Stimulated activated naive B cell treated with anti-CD40 and anti-IgM and Interleukin-4, amounts not matched to agents 10 μg/mL and 1 μg/mL and 100 μg/mL, for 72 hours (primary cell): ENCODE data around the gene PCDH19.

Source experiments
- ATAC-seq, 2 donors: fragments of 150-1000 bp; cut with Tn5 transposase; replicated peaks; 2 replicates each; pipeline ENCODE4 v1.10.0; 2021; ENCODE audit warnings: moderate library complexity in 1 of 2
- DNase-seq: peaks from one replicate; pipeline ENCODE4 v3.0.0; 2021
- H3K27ac Mint-ChIP-seq: one replicate; pipeline ENCODE4 v1.8.0; 2022; ENCODE audit warnings: mild to moderate bottlenecking, mixed read lengths
- H3K27me3 Mint-ChIP-seq, 2 donors: one replicate each; pipeline ENCODE4 v1.8.0; 2022; ENCODE audit warnings: mixed read lengths in 2 of 2
- H3K36me3 Mint-ChIP-seq, 2 donors: one replicate each; pipeline ENCODE4 v1.8.0; 2022; ENCODE audit warnings: mixed read lengths in 2 of 2, mild to moderate bottlenecking in 1 of 2
- H3K4me1 Mint-ChIP-seq, 2 donors: one replicate each; pipeline ENCODE4 v1.8.0; 2022; ENCODE audit warnings: mixed read lengths in 2 of 2, mild to moderate bottlenecking in 1 of 2
- H3K4me3 Mint-ChIP-seq, 2 donors: one replicate each; pipeline ENCODE4 v1.8.0; 2022; ENCODE audit warnings: mild to moderate bottlenecking in 2 of 2, mixed read lengths in 2 of 2, moderate library complexity in 1 of 2
- H3K9me3 Mint-ChIP-seq, 2 donors: one replicate each; pipeline ENCODE4 v1.8.0; 2022; ENCODE audit warnings: mixed read lengths in 2 of 2, mild to moderate bottlenecking in 1 of 2

PCDH19 gene

DNA sequence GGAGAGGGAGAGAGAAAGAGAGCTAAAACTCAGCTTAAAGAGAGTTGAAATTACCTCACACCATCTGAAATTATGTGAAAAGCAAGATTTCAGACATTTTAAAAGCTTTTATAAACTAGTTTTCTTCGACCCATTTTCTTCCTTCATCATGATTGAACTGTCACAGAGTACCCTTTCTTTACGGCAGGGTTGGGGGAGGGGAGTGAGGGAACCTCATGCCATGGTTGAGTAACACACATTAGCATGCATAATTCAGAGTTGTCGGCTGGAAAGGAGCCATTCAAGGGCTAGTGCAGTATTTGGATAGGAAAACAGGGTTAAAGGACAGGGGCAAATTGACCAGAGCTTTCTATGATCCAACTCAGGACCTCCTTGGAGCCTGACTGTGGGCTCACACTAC lies 46.2 kb downstream of the PCDH19 start:
- Mint-ChIP-seq H3K9me3 (no peaks in the 10 kb centered on the region), H3K4me3 (no peak overlapping the region), H3K27me3 (no peaks in the 10 kb centered on the region), H3K4me1 (no peaks in the 10 kb centered on the region), H3K27ac (no peak overlapping the region), H3K36me3 (no peaks in the 10 kb centered on the region)
- ATAC-seq (no peak), DNase-seq (no peak)

DNA sequence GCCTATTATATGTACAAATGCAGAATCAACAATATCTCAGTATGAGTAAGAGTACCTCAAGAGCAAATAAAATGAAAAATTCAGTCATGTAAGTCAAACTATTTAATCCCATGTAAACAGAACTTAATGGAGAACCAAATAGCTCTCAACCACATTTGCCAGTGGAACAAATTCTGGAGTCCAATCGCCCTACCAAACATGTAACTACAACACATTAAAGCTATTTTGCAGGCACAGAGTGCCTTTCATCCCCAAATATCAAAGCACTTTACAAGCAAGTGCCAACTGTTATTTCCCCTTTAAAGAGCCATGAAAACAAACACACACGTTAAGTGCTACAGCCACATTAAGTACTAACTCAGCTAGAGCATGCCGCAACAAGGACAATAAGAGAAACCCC lies 51.3 kb downstream of the PCDH19 start:
- Mint-ChIP-seq H3K9me3 (no peaks in the 10 kb centered on the region), H3K27ac (no peak overlapping the region), H3K27me3 (peaks cover 0 to 10% of the 10 kb centered on the region in 2 donors), H3K36me3 (no peaks in the 10 kb centered on the region), H3K4me3 (no peak overlapping the region), H3K4me1 (no peaks in the 10 kb centered on the region)
- ATAC-seq = no peak
- no peak for DNase-seq

DNA sequence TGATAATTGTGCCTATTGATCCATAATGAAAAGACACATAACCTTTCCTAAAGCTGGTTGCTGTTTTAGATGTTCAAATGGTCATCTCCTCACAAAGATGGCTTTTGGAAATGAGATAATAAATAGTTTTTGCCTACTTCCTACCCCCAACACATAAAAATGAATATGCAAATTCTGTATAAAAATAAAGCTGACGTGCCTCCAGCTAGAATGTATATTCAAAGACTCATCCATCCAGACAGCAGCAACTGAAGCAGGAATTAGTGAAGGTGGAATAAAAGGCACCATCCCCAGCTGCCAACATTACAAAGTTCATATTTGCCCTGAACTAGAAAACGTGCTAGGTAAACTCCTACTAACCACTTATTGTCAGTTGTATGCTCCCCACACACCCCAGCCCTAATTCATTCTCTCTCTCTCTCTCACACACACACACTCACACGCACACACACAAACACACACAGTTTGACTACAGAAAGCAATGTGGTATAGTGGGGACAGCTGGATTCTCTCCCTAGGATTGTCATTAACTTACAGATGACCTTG lies 53.6 kb downstream of the PCDH19 start:
- H3K36me3 Mint-ChIP-seq = no peaks in the 10 kb centered on the region
- H3K27me3 Mint-ChIP-seq = peaks cover 0 to 10% of the 10 kb centered on the region in 2 donors

DNA sequence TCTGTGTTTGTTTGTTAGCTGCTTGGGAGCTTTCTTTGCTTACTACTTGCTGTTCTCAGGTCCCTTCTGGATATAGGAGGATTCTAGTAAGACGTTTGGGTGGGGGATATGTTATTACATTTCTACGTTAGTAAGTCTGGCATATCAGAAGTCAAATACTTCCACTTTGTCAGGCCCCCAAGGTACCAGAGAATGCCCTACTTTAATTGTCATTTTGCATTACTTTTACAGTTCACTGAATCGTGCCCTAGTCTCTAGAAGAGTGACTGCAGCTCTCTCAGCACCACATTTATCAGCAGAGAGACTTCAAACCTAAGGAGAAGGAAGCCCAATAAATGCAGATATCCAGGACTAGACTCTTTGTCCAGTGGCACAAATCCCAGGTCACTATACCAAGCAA lies 54.4 kb downstream of the PCDH19 start:
- Mint-ChIP-seq H3K4me1 (no peaks in the 10 kb centered on the region), H3K4me3 (no peak overlapping the region), H3K27ac (no peak overlapping the region), H3K27me3 (peaks cover 0 to 10% of the 10 kb centered on the region in 2 donors), H3K36me3 (no peaks in the 10 kb centered on the region), H3K9me3 (no peaks in the 10 kb centered on the region)
- no peak for DNase-seq
- ATAC-seq = no peak

More for the DNA sequence above, 53.6 kb downstream of the PCDH19 start:
- no peak overlapping the region for H3K4me3 Mint-ChIP-seq
- ATAC-seq = no peak
- H3K9me3 Mint-ChIP-seq = no peaks in the 10 kb centered on the region
- H3K4me1 Mint-ChIP-seq = no peaks in the 10 kb centered on the region
- DNase-seq = no peak
- peak overlapping the region; percentile 33 for H3K27ac Mint-ChIP-seq

DNA sequence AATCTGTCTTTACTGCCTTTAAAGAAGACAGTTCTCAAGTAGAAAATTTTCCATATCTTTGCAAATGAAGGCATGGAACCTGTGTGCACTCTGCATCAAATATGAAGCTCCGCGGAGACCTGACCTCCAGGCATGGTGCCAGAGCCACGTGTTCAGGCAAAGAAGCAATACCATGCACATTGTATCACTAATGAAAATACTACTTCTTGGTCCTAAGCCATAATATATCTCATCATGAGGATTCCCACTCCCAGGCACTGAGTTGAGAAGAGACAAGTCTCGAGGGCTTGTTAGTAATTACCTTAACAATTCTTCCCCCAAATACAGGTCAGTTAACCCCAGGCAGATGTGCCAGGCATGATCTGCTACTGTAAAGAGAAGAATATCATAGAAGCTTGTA lies 56.7 kb downstream of the PCDH19 start:
- no peak for DNase-seq
- no peak overlapping the region for H3K4me3 Mint-ChIP-seq

DNA sequence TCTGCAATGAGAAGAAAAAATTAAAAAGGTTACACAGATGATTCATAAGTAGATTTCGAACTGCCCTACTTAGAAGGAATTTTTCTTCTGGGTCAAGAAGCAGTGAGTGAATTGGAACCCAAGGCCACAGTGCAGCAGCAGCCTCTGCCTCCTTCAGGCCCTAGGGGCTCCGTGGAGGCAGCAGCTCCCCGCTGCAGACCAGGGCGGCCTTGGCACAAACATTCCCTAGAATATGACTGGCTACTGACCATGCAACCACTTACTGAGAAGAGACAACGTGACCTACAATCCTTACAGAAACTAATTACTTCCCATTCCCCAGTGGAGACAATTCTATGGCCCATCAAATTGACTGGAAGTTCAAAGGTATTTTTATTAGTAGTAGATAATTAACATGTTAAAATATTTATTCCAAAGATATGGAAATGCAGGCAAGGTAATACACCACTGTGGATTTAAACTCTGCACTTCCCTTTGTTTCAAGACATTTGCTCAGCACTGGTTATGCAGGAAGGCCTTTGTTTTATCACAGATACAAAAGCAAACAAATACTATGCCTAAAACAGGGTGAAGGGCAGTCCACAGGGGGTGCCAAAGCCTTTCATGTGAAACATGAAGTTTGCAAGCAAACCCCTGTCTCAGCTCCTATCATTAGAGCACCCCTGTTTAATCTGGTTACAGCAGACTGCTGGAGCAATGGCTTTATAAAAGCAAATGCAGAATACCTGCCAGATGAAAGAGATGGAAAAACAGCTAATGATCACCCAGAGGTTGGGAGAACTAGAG lies 59.2 kb downstream of the PCDH19 start:
- no peak for ATAC-seq
- no peak overlapping the region for H3K4me3 Mint-ChIP-seq
- no peaks in the 10 kb centered on the region for H3K36me3 Mint-ChIP-seq
- no peak for DNase-seq
- no peaks in the 10 kb centered on the region for H3K9me3 Mint-ChIP-seq
- H3K4me1 Mint-ChIP-seq = no peaks in the 10 kb centered on the region
- H3K27ac Mint-ChIP-seq = no peak overlapping the region
- peaks cover 0 to 5% of the 10 kb centered on the region in 2 donors for H3K27me3 Mint-ChIP-seq

More for the DNA sequence above, 56.7 kb downstream of the PCDH19 start:
- peaks cover 0 to 10% of the 10 kb centered on the region in 2 donors for H3K27me3 Mint-ChIP-seq
- no peaks in the 10 kb centered on the region for H3K36me3 Mint-ChIP-seq
- H3K9me3 Mint-ChIP-seq = no peaks in the 10 kb centered on the region
- no peak for ATAC-seq
- no peak overlapping the region for H3K27ac Mint-ChIP-seq
- H3K4me1 Mint-ChIP-seq = no peaks in the 10 kb centered on the region

DNA sequence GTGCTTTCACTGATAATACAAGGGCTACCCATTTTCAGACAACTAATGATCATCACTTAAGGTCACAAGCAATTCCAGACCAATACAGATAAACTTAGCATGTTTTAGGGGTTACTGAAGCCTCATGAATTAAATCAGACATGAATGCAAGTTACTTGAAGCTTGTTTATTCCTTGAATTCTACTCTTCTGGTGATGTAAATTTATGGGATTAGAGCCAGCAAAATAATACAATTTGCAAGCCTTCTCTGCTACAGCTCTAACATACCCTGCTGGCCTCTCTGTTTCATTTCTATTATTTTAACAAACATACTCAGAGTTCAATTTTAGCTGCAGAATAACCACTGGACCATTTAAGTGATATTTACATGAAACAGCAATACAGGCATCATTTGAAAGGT lies 60.7 kb downstream of the PCDH19 start:
- no peak for ATAC-seq
- Mint-ChIP-seq H3K27me3 (peaks cover 0 to 5% of the 10 kb centered on the region in 2 donors), H3K4me3 (no peak overlapping the region), H3K4me1 (no peaks in the 10 kb centered on the region), H3K27ac (no peak overlapping the region), H3K36me3 (no peaks in the 10 kb centered on the region), H3K9me3 (no peaks in the 10 kb centered on the region)
- no peak for DNase-seq

DNA sequence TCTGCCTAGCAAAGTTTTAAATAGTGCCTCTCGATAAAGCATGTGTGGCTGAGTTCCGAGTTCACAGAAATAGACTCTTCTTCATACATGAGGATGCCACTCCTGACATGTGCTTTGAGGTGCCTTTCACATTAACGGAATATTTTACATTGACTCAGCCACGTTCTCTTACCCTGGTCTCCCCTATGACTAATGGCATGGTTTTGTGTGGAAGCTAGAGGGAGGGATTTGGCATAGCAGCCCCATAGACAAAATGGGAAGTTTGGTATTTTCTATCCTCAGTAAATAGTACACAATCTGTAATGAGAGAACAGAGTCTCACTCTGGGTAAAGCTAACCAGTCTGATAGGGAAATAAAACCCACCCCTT lies 68.9 kb downstream of the PCDH19 start:
- H3K4me3 Mint-ChIP-seq = no peak overlapping the region
- H3K27me3 Mint-ChIP-seq = peaks cover 0 to 4% of the 10 kb centered on the region in 2 donors
- ATAC-seq = no peak

DNA sequence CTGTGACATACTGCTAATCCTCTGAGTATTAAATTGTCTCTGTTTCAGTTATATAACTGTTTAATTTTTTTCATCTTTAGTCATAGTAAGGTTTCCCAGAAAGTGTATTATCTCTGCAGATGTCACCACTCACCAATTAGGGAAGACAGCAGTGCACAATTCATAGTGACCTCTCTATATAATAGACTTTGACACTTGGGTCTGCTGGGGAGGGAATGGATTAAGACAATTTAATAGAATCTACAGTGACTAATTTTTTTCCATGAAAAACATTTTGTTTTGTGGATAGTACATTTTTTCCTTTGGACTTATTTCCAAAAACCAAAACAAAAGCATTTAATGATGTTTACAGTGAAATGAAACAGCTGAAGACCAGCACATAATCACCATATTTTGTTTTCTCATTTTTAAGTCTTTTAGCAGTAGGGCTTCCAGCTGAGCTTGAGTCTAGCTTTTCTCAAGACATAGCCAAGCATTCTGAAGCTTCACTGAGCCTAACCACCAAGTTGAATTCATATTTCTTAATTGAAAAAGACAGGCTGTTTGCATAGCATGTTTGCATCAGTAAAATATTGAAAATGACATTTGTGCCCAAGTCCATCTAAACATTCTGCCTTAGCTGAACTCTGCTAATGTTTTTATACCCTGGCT lies 69.5 kb downstream of the PCDH19 start:
- peaks cover 0 to 4% of the 10 kb centered on the region in 2 donors for H3K27me3 Mint-ChIP-seq
- H3K4me1 Mint-ChIP-seq = no peaks in the 10 kb centered on the region
- H3K9me3 Mint-ChIP-seq = no peaks in the 10 kb centered on the region
- DNase-seq (no peak), ATAC-seq (no peak)
- no peak overlapping the region for H3K27ac Mint-ChIP-seq
- no peaks in the 10 kb centered on the region for H3K36me3 Mint-ChIP-seq
- no peak overlapping the region for H3K4me3 Mint-ChIP-seq

More for the DNA sequence above, 68.9 kb downstream of the PCDH19 start:
- Mint-ChIP-seq H3K4me1 (no peaks in the 10 kb centered on the region), H3K27ac (no peak overlapping the region), H3K9me3 (no peaks in the 10 kb centered on the region), H3K36me3 (no peaks in the 10 kb centered on the region)
- DNase-seq = no peak

DNA sequence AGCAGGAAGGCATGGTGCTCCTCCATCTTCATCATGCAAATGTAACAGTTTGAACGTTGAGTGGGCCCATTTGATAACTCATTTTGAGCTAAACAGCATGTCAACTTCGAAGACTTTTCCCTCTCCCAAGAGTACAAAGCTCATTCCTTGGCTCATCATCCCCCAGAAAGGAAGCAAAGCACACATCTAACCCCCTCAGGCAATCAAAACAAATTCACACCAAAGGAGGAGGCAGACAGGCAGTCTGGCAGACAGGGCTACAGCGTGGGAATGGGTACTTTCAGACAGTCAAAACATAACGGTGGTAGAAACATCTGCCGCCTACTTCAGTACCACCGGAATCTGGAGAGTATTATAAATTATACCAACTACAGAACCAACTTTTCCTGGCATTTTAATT lies 81.7 kb downstream of the PCDH19 start:
- DNase-seq (no peak), ATAC-seq (no peak)
- Mint-ChIP-seq H3K4me3 (no peak overlapping the region), H3K27ac (no peak overlapping the region), H3K4me1 (no peaks in the 10 kb centered on the region), H3K9me3 (peaks cover 0 to 1% of the 10 kb centered on the region in 2 donors), H3K27me3 (peaks cover 0 to 9% of the 10 kb centered on the region in 2 donors), H3K36me3 (no peaks in the 10 kb centered on the region)

DNA sequence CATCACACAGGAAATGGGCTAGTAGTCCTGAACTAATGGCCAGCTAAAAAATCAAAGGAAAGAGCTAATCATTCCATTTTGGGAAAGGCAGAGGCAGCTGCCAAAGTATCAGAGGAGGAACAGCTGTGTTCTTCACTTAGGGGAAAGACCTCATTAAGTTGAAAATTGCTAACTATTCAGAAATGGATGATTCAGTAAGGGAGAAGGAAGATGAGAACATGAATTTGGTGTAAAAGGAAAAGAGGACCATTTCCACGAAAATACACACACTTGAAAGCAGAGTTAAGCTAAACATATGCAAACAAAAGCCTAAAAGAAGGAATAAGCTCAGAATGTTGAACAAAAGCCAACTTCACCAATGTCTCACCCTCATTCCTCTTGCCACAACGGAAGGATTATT lies 90.4 kb downstream of the PCDH19 start:
- DNase-seq = no peak
- no peaks in the 10 kb centered on the region for H3K27me3 Mint-ChIP-seq

DNA sequence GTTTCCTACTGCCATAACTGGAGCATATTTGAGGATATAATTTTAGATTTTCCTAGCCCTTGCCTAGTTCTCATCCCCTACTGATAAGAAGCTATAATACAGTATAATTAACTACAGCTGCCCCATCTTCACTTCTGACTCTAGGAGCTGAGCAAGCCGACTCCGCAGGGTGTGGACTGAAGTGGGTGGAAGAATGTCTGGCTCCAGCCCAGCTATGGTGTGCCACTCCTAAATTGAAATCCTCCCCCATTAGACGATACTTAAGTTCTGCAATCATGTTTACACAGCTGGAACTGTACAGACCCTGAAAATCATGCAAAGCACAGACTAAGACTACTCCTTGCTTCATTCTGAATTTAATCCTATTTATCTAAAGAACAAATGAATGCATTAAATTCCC lies 93.1 kb downstream of the PCDH19 start:
- Mint-ChIP-seq H3K9me3 (peaks cover 0 to 2% of the 10 kb centered on the region in 2 donors), H3K4me3 (no peak overlapping the region)

More for the DNA sequence above, 90.4 kb downstream of the PCDH19 start:
- Mint-ChIP-seq H3K4me1 (no peaks in the 10 kb centered on the region), H3K36me3 (no peaks in the 10 kb centered on the region), H3K9me3 (peaks cover 0 to 3% of the 10 kb centered on the region in 2 donors), H3K27ac (no peak overlapping the region), H3K4me3 (no peak overlapping the region)
- ATAC-seq = no peak

DNA sequence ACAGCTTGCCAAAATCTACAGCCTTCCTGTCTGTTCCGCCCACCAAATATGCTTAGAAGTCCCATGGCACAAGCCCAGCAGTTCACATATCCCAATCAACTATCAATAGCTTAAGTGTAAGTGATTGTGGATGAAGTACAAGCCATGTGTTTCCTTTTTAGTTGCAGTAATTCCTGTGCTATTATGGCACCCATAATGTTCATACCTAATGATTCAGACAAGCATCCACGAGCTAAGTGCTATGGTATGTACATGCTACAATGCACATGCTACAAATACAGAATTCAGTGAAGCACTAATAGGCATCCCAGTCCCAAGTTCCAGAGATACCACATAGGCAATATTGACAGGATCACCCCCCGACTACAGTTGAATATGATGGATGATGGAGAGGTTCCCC lies 94.5 kb downstream of the PCDH19 start:
- H3K27me3 Mint-ChIP-seq = no peaks in the 10 kb centered on the region
- no peaks in the 10 kb centered on the region for H3K36me3 Mint-ChIP-seq
- no peaks in the 10 kb centered on the region for H3K4me1 Mint-ChIP-seq
- H3K27ac Mint-ChIP-seq = no peak overlapping the region
- no peak overlapping the region for H3K4me3 Mint-ChIP-seq
- no peak for ATAC-seq
- DNase-seq = no peak
- H3K9me3 Mint-ChIP-seq = peaks cover 0 to 2% of the 10 kb centered on the region in 2 donors

More for the DNA sequence above, 93.1 kb downstream of the PCDH19 start:
- DNase-seq (no peak), ATAC-seq (no peak)
- Mint-ChIP-seq H3K36me3 (no peaks in the 10 kb centered on the region), H3K4me1 (no peaks in the 10 kb centered on the region), H3K27me3 (no peaks in the 10 kb centered on the region), H3K27ac (no peak overlapping the region)

DNA sequence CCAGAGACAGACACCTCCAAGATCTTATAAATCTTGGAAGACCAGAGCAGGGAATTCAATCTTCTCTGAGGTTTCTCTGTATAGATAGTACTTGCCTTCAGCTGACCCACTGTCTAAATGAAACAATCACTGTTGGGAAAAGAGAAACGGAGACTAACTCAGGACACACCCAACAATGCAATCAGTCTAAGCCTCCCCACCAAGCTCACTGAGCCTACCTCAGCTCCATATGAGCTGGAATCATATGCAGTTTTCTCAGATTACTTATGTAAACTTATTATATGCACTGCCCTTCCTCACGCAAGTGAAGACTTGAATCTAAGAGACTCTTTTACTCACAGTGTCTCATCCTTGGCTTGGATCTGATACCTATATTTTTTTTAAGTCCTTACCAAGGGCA lies 110.5 kb downstream of the PCDH19 start:
- H3K27me3 Mint-ChIP-seq = no peaks in the 10 kb centered on the region
- no peak for ATAC-seq
- H3K9me3 Mint-ChIP-seq = no peaks in the 10 kb centered on the region
- H3K36me3 Mint-ChIP-seq = no peaks in the 10 kb centered on the region
- H3K4me1 Mint-ChIP-seq = no peaks in the 10 kb centered on the region
- DNase-seq = no peak
- no peak overlapping the region for H3K27ac Mint-ChIP-seq
- H3K4me3 Mint-ChIP-seq = no peak overlapping the region

DNA sequence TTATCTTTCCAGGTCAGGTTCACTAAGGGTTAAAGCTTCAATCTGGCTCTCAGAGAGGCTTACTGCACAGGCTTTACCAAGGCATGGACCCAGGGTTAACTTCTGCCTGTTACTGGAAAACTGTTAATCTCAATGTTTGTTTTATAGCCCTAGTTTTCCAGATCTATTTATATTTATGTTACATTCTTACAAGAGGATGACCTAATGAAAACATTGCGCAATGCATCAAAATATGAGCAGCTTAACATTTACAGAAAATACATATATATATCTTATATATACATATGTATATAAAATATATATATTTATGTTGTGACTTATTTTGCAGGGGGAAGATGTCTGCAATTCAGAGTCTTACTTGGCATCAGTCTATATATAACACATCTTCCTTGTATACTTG lies 112.3 kb downstream of the PCDH19 start:
- DNase-seq (no peak), ATAC-seq (no peak)
- Mint-ChIP-seq H3K9me3 (no peaks in the 10 kb centered on the region), H3K4me3 (no peak overlapping the region), H3K27ac (no peak overlapping the region), H3K36me3 (no peaks in the 10 kb centered on the region), H3K4me1 (no peaks in the 10 kb centered on the region), H3K27me3 (no peaks in the 10 kb centered on the region)
